Activated T-helper 9 cell treated with anti-CD3 and anti-CD28 coated beads, Interleukin-2, amount 50 U/mL, for 16 hours (primary cell): ENCODE data around the gene RIMBP3B.
"Not testable (repeated sequence)": the region's sequence is repeated elsewhere in the genome, so short reads cannot be mapped to it uniquely, and the experiment has no call there.

Experiments
- DNase-seq: peaks from one replicate; pipeline ENCODE4 v3.0.0-alpha.2; 2020; ENCODE audit warnings: low read depth

The RIMBP3B gene

DNA sequence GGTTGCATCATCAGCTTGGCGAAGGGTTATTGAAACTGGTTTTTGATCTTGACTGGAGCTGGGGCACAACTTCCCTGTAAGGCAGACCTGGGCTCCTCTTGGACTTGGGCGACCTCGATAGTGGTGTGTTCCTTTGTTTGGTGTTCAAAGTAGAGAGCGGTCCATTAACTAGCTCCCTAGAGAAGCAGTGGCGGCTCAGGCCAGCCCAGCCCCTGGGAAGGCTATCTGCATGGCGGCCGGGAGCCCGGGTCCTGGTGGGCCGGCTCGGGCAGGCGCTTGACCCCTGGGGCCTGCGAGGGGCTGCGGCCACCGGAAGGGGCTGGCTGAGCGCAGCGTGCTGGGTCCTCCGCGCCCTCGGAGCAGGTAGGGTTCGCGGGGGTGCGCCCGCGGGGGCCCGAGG is 32.8 kb downstream of the RIMBP3B start:
- DNase-seq = not testable (repeated sequence)

DNA sequence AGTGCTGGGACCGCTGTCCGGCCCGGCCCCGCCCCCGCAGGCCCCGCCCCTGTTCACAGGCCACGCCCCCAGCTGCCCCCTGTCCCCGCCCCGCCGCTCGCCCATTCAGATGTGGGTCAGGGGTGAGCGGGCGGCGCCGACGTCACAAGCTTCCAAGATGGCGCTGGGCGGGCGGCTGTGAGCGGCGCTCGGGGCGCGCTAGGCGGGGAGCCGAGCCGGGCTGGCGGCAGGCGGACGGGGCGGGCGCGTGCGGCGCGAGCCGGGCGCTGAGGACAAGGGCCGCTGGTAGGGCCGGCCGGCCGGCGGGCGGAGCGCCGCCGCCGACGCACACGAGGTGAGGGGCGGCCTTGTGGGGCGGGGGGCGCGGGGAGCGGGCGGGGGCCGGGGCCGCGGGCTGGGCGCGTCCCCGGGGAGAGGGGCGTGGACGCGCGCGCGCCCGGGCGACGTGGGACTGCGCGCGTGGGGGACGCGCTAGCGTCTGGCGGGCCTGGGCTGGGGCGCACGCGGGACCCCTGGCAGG is 33.7 kb downstream of the RIMBP3B start, which contains the start of gene HIC2:
Gene HIC2, plus strand, starts transcription at position 145 of the 520 bp plus-strand sequence. CDS start 25,461 bp downstream, outside the sequence.
- not testable (repeated sequence) for DNase-seq

DNA sequence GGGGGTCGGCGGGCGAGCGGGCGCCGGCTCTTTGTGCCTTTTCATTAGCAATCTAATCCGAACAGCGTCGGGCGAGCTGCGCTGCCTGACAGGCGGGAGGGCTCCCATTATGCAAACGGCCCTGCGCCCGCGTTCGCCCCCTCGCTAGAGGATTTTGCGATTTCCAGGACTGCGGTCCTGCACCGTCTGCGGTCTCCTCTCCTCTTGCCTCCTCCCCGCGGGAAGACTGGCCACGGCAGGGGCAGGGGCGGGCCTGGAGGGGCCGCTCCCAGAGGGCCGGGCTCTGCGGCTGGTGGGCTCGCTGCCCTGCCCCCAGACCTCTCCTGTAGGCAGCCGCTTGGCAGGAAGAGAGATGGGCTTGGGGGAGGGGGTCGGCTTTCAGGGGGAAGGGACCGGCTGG is 34.3 kb downstream of the RIMBP3B start:
- DNase-seq = not testable (repeated sequence)

DNA sequence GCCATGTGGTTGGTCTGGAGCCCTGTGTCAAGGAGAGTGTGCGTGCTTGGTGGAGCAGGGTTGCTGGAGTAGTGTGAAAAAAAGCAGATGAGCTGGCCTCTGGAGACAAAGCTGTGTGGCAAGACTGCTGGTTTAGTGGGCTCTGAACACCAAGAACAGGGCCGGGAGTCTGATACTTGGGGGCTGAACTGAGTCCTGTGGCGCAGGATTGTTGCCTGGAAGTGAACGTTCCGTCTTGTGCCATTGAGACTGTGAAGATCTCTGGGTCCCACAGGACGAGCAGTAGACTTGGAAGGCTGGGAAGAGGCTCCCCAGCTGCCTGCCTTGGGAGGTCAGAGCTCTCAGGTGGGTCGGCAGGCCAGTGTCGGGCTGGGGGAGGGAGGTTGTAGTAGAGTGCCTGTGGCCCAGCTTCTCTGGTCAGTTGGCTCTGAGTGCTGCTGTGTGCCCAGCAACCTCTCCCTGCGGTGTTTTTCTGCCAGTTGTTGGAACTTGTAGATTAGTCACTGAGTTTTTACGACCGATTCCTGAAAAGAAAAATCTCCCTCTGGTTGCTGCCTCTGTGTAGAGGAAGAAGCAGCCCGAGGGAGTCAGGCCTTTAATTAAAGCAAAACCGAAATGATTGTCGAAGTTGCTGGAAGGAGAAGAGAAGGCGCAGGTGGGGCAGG is 35.6 kb downstream of the RIMBP3B start:
- not testable (repeated sequence) for DNase-seq

DNA sequence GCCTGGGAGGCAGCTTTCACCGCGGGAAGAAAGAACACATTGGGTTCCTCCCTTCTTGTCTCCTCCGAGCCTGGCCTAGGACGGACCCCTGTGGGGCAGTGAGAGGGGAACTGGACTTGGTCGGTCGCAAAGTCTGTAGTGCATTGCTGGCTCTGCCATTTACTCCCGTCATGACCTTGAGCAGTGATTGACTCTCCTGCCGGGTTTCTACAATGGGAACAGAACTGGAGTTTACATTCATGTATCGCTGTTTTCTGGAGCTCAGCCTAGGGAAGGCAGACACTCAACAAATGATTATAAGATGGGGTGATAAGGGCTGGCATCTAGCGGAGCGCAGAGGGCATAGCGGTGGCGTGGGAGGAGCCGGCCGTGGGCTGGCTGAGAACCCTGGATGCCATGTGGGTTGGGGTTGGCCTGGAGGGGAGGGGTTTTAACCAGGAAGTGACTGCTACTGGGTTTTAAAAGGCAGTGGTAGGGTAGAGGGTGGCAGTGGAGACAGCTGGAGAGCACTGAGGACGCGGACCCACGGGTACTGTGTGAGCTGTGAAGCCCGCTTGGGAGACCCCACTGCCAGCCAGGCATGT is 36.7 kb downstream of the RIMBP3B start:
- not testable (repeated sequence) for DNase-seq

DNA sequence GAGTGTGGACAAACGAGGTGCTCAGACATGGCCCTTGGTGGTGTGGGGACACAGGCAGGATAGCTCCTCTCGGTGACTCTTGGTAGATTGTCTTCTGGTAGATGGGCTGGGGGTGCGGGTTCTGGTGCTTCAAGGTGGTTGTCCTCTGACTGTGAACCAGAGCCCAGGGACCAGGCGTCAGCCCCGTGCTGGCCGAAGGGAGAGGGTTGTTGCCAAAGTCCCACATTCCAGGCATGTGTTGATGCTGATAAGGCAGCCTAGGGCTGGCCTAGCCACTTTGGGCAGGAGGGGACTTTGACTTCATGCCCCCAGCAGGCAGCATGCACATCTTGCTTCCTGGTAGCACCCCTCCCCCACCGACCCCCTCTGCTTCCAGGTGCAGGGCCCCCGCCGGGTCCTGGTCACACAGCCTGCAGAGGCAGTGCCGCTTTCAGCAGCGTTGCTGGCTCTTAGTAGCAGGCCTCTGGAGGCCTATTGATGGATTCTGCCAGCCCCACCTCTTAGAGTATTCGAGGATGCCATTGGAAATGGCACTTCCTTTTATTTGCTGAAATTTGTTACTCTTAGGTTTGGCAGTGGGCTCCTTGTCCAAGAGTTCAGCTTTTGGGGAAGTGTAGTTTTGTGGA is 40.6 kb downstream of the RIMBP3B start:
- not testable (repeated sequence) for DNase-seq

DNA sequence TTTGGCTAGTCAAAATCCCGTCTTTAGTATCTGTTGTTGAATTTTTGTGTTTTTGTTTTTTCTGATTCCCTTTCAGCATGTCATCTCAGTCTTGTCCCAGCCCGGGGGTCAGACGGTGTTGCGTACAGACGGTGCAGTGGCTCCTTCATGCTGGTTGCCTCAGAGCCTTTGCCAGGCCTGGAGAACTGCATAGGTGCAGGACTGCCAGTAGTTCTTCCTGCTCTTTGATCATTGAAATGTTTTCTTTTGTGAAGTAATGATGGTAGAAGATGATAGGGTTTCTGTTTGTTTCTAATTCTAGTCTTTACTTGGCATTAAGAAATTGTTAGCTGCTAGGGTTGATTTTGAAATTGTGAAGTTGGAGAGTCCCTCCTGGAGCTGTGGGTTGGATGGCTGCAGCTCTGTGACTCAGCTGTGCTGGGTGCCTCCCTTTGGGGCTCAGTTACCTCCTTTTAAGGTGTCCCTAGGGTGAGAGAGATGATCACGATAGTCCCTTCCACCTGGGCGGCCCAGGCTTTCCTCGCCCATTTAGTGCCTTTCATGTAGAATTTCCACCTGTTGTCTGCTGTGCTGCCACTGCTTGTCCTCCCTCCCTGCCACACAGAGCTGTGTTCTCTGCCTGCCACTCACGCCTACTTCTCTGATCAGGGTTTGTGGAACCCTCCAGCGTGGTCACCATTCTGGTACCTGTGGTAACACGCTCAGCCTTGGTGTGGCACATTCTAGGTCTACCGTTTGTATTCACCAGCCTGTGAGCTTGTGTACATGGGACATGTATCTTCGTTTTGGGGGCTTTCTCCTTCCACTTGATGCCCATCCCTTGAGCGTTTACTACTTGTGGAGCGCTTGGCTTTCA is 51.1 kb downstream of the RIMBP3B start:
- not testable (repeated sequence) for DNase-seq

DNA sequence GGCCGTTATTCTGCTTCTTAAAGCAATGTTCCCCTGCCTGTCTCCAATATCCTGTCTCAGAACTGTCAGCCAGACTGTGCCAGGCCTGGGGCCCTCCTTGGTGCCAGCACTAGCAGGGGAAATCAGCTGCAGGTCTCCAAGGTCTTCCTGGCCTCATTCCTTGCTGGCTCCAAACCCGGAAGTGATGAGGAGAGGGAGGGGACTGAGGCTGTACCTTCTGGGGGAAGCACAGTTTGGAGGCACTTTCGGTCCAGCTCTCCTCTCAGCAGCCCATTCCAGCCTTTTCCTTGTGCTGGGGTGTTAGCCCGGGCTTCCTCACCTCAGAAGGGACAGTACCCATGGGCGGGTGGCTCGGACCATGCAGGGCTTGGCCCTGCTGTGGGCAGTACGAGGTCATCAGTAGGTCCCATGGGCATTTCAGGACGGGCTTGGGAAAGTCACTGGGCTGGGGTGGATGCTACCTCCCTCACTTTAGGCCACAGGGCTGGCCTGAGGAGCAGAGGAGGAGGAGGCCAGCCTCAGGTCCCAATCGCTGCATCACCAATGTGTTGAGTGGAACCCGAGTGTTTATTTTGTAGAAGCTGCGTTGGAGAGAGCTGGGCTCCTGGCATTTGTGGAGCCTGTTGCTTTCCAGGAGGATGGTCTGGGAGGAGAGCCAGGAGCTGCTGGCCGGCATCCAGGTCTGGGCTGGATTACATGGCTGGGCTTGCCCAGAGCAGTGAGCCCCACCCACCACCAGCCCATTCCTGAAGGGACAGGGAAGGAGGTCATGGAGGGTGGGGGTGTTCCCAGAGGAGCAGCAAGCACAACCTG is 52.7 kb downstream of the RIMBP3B start:
- DNase-seq = not testable (repeated sequence)

DNA sequence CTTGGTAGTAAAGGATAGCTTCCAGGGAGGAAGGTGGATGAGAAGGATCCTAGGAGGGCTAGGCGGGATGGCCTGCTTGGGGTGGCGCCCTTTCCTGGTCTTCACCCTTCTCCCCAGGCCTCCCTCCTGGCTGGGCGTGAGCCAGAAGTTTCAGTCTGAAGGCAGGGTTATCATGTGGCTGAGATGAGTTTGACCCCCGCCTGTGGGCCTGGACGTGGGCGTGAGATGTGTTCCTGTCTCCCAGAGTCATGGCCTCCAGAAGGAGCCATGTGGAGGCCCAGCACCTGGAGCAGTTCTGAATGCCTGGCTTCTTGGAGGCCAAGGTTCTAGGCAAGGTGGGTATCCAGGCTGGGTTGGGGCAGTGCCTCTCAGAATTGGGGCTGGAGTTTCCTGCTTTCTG is 54.5 kb downstream of the RIMBP3B start:
- DNase-seq = not testable (repeated sequence)
